CD14-positive monocyte (primary cell): ENCODE measurements around the gene BCL3. TPM values are rescaled to one million over a fixed set of nuclear protein-coding genes. Genes with fewer than 3 reads are reported as not detected.
A peak's percentile ranks its signal among the peaks of the same experiment; 100 is the strongest.

Experiments
- DNase-seq, 3 donors: peaks; one replicate each; pipeline ENCODE4 v3.0.0-alpha.2; 2011 to 2022
- H2AFZ ChIP-seq: 2 replicates; pipeline ENCODE4 v1.6.0; 2012; ENCODE audit warnings: mild to moderate bottlenecking, low read depth, low read length, inconsistent platforms; ENCODE audit not compliant: insufficient read depth, poor library complexity, severe bottlenecking
- H3K27ac ChIP-seq, 2 donors: 1 replicate in 1 of 2; 2 replicates in 1 of 2; pipeline ENCODE4 v1.5.1; 2012 to 2013; ENCODE audit warnings: low read length in 2 of 2, control low read depth in 1 of 2, inconsistent platforms in 1 of 2, low read depth in 1 of 2, mild to moderate bottlenecking in 1 of 2
- H3K27me3 ChIP-seq, 2 donors: one replicate each; pipeline versions ENCODE4 v1.6.0 to v1.6.1; 2011 to 2013; ENCODE audit warnings: low read length in 2 of 2; ENCODE audit not compliant: control insufficient read depth in 2 of 2, insufficient read depth in 2 of 2
- H3K36me3 ChIP-seq, 2 donors: replicated peaks in 1 of 2; 1 replicate in 1 of 2; 2 replicates in 1 of 2; pipeline versions ENCODE4 v1.5.1 to v1.6.1; 2012 to 2013; ENCODE audit warnings: low read length in 2 of 2, control low read depth in 1 of 2, inconsistent platforms in 1 of 2, mild to moderate bottlenecking in 1 of 2; ENCODE audit not compliant: insufficient read depth in 2 of 2, control insufficient read depth in 1 of 2
- H3K4me1 ChIP-seq, 2 donors: 1 replicate in 1 of 2; 2 replicates in 1 of 2; pipeline versions ENCODE4 v1.5.1 to v1.6.1; 2012 to 2013; ENCODE audit warnings: low read length in 2 of 2, control low read depth in 1 of 2, inconsistent platforms in 1 of 2, mild to moderate bottlenecking in 1 of 2, moderate library complexity in 1 of 2; ENCODE audit not compliant: insufficient read depth in 2 of 2, control insufficient read depth in 1 of 2
- H3K4me2 ChIP-seq: replicated peaks from 2 replicates; pipeline ENCODE3; 2012; ENCODE audit warnings: low read length, moderate library complexity, mild to moderate bottlenecking; ENCODE audit not compliant: poor library complexity, severe bottlenecking; ENCODE audit errors: extremely low read depth
- H3K4me3 ChIP-seq, 3 experiments: fragments of 200-600 bp in 1 of 3; sonication (generic) in 1 of 3; replicated peaks in 1 of 3; 1 replicate in 2 of 3; 2 replicates in 1 of 3; pipeline ENCODE4 v1.5.1; 2011 to 2013; ENCODE audit warnings: low read length in 3 of 3, mild to moderate bottlenecking in 3 of 3, control low read depth in 2 of 3, low read depth in 2 of 3, inconsistent platforms in 1 of 3, moderate library complexity in 1 of 3
- H3K79me2 ChIP-seq: 2 replicates; pipeline ENCODE4 v1.6.0; 2012; ENCODE audit warnings: mild to moderate bottlenecking, control low read depth, inconsistent platforms, low read length, moderate library complexity; ENCODE audit not compliant: insufficient read depth
- H3K9ac ChIP-seq: 2 replicates; pipeline ENCODE4 v1.6.0; 2017; ENCODE audit warnings: low read length, mild to moderate bottlenecking; ENCODE audit not compliant: insufficient read depth, poor library complexity, severe bottlenecking
- H3K9me3 ChIP-seq, 2 donors: replicated peaks in 1 of 2; 1 replicate in 1 of 2; 2 replicates in 1 of 2; pipeline versions ENCODE4 v1.5.1 to v1.6.1; 2012 to 2013; ENCODE audit warnings: low read length in 2 of 2, control low read depth in 1 of 2; ENCODE audit not compliant: control insufficient read depth in 1 of 2, insufficient read depth in 1 of 2
- H4K20me1 ChIP-seq: 2 replicates; pipeline ENCODE4 v1.6.0; 2012; ENCODE audit warnings: mild to moderate bottlenecking, low read length, control low read depth, moderate library complexity; ENCODE audit not compliant: insufficient read depth
- H3K27ac Mint-ChIP-seq, 7 donors: one replicate each; pipeline ENCODE4 v1.8.0; 2020; ENCODE audit warnings: mild to moderate bottlenecking in 7 of 7, mixed read lengths in 7 of 7, moderate library complexity in 6 of 7, inconsistent platforms in 2 of 7
- H3K27me3 Mint-ChIP-seq, 3 donors: one replicate each; pipeline ENCODE4 v1.8.0; 2021 to 2022; ENCODE audit warnings: low read depth in 3 of 3, mild to moderate bottlenecking in 3 of 3, mixed read lengths in 3 of 3, moderate library complexity in 3 of 3, inconsistent platforms in 1 of 3
- H3K36me3 Mint-ChIP-seq, 2 donors: one replicate each; pipeline ENCODE4 v1.8.0; 2020; ENCODE audit warnings: mixed read lengths in 2 of 2, inconsistent platforms in 1 of 2, mild to moderate bottlenecking in 1 of 2
- H3K4me1 Mint-ChIP-seq: one replicate; pipeline ENCODE4 v1.8.0; 2020; ENCODE audit warnings: mild to moderate bottlenecking, mixed read lengths
- H3K4me3 Mint-ChIP-seq, 2 donors: one replicate each; pipeline ENCODE4 v1.8.0; 2020; ENCODE audit warnings: mild to moderate bottlenecking in 2 of 2, mixed read lengths in 2 of 2, moderate library complexity in 1 of 2
- H3K9me3 Mint-ChIP-seq, 7 donors: one replicate each; pipeline ENCODE4 v1.8.0; 2020 to 2022; ENCODE audit warnings: mixed read lengths in 7 of 7, mild to moderate bottlenecking in 6 of 7, moderate library complexity in 6 of 7, inconsistent platforms in 2 of 7
- CTCF ChIP-seq: fragments of 200-600 bp; IDR thresholded peaks from one replicate; pipeline ENCODE4 v1.8.0; 2022; ENCODE audit warnings: antibody characterized with exemption, mild to moderate bottlenecking
- WGBS: methylation state at CpG from one replicate; pipeline ENCODE4 v1.1.5; 2013; ENCODE audit warnings: missing lambda C conversion rate; ENCODE audit not compliant: insufficient coverage; 5-methylcytosine and 5-hydroxymethylcytosine counted together
- intact Hi-C, 2 donors: fragments of 100-400 bp; cut with micrococcal nuclease; formaldehyde crosslinking; loops; one replicate each; pipeline versions ENCODE4 v1.15.0 to v1.15.1; 2023
- polyA plus RNA-seq, 3 donors: library from polyadenylated mRNA; depleted of rRNA in 1 of 3; unstranded in 2 of 3; stranded (reverse) in 1 of 3; fragments of 300-500 nt in 2 of 3; fragments of >200 nt in 1 of 3; fragmentation: Illumina TruSeq in 2 of 3; gene quantifications; 1 replicate in 2 of 3; 2 replicates in 1 of 3; pipeline ENCODE4 v1.2.3, GENCODE V29; 2012 to 2021

The BCL3 gene
- polyA plus RNA-seq, 3 donors = 18.7 to 160 (median 23.1) TPM

GRCh38 chr19:44755219-44755618, 6.7 kb downstream of the BCL3 start:
- Histone ChIP-seq H3K79me2 (peaks cover 56% of the 10 kb centered on the region), H2AFZ (no peak overlapping the region), H3K27me3 (no peaks in the 10 kb centered on the region), H3K4me3 (peak overlapping the region in 2 of 3 experiments; percentile 64 to 96), H3K27ac (peak overlapping the region; percentile 97 to 99), H3K9ac (peak overlapping the region; percentile 88), H3K36me3 (peaks cover 65 to 78% of the 10 kb centered on the region in 2 donors), H3K4me2 (peak overlapping the region; percentile 96), H3K4me1 (peaks cover 53 to 60% of the 10 kb centered on the region in 2 donors), H4K20me1 (peaks cover 58% of the 10 kb centered on the region), H3K9me3 (no peaks in the 10 kb centered on the region)
- intact Hi-C loops = no loop called here
- Mint-ChIP-seq H3K27me3 (peaks cover 0 to 3% (median 2%) of the 10 kb centered on the region in 3 donors), H3K9me3 (peaks cover 0 to 2% (median 0%) of the 10 kb centered on the region in 7 donors), H3K4me1 (peaks cover 59% of the 10 kb centered on the region), H3K4me3 (peak overlapping the region; percentile 77 to 90), H3K36me3 (peaks cover 73 to 85% of the 10 kb centered on the region in 2 donors), H3K27ac (peak overlapping the region; percentile 88 to 100 (median 99))
- TF ChIP-seq CTCF = no peak
- 72% methylated on average over 3 of the region's 4 CpGs for WGBS
- DNase-seq = no peak

GRCh38 chr19:44756089-44756562, 7.6 kb downstream of the BCL3 start:
- peak overlapping the region in 2 of 7 donors; percentile 74 to 83 for H3K27ac Mint-ChIP-seq
- peaks cover 57% of the 10 kb centered on the region for H3K4me1 Mint-ChIP-seq
- H3K4me3 Mint-ChIP-seq = no peak overlapping the region
- WGBS = 92% methylated on average over 6 of the region's 7 CpGs
- Histone ChIP-seq H3K4me2 (no peak overlapping the region), H3K9ac (no peak overlapping the region), H3K27me3 (no peaks in the 10 kb centered on the region), H3K36me3 (peaks cover 64 to 79% of the 10 kb centered on the region in 2 donors), H3K27ac (no peak overlapping the region), H3K9me3 (no peaks in the 10 kb centered on the region), H3K4me3 (no peak overlapping the region), H2AFZ (no peak overlapping the region), H3K4me1 (peaks cover 44 to 51% of the 10 kb centered on the region in 2 donors), H4K20me1 (peaks cover 53% of the 10 kb centered on the region), H3K79me2 (peaks cover 47% of the 10 kb centered on the region)
- H3K27me3 Mint-ChIP-seq = peaks cover 0 to 3% (median 1%) of the 10 kb centered on the region in 3 donors
- intact Hi-C loops = no loop called here
- TF ChIP-seq CTCF = no peak
- H3K36me3 Mint-ChIP-seq = peaks cover 73 to 85% of the 10 kb centered on the region in 2 donors
- peaks cover 0 to 2% (median 0%) of the 10 kb centered on the region in 7 donors for H3K9me3 Mint-ChIP-seq
- no peak for DNase-seq
